Thoracic aorta (tissue), 2 donors: ENCODE measurements around the gene PNPLA8. TPM values are rescaled to one million over a fixed set of nuclear protein-coding genes. Genes with fewer than 3 reads are reported as not detected.

ENCODE experiments used
- ATAC-seq: fragments of 150-250 bp; one replicate; pipeline ENCODE4 v1.8.0; 2017; ENCODE audit warnings: low read depth; ENCODE audit not compliant: insufficient number of reproducible peaks, low FRiP score
- DNase-seq: peaks from one replicate; pipeline ENCODE4 v3.0.0-alpha.2; 2020; ENCODE audit warnings: low spot score
- H3K27ac ChIP-seq, 2 donors: fragments of 200-600 bp; sonication (generic); 1 replicate in 1 of 2; 2 replicates in 1 of 2; pipeline ENCODE4 v1.5.1; 2016; ENCODE audit warnings: mild to moderate bottlenecking in 2 of 2, moderate library complexity in 2 of 2
- H3K27me3 ChIP-seq: fragments of 200-600 bp; sonication (generic); replicated peaks from 2 replicates; pipeline ENCODE4 v1.6.0; 2016; ENCODE audit warnings: mild to moderate bottlenecking; ENCODE audit not compliant: insufficient read depth
- H3K36me3 ChIP-seq: fragments of 200-600 bp; sonication (generic); one replicate; pipeline ENCODE4 v1.5.1; 2016
- H3K4me1 ChIP-seq, 2 donors: fragments of 200-600 bp; sonication (generic); 1 replicate in 1 of 2; 2 replicates in 1 of 2; pipeline versions ENCODE4 v1.5.1 to v1.6.0; 2016; ENCODE audit warnings: low read depth in 2 of 2, mild to moderate bottlenecking in 1 of 2; ENCODE audit not compliant: control insufficient read depth in 1 of 2
- H3K4me3 ChIP-seq: fragments of 200-600 bp; sonication (generic); 2 replicates; pipeline ENCODE4 v1.5.1; 2016; ENCODE audit warnings: mild to moderate bottlenecking
- H3K9me3 ChIP-seq: fragments of 200-600 bp; sonication (generic); 2 replicates; pipeline ENCODE4 v1.5.1; 2016
- total RNA-seq, 2 donors: library from RNA; depleted of rRNA; stranded (reverse); fragments of >200 nt; gene quantifications; one replicate each; pipeline versions ENCODE4 v1.1.0 to v1.2.3, GENCODE V29; 2016
- TF ChIP-seq, protein P1 (sequence below): fragments of 200-600 bp; sonication (generic); IDR thresholded peaks from one replicate; pipeline ENCODE4 v1.5.1; 2019; ENCODE audit warnings: antibody characterized with exemption

The PNPLA8 gene, protein sequence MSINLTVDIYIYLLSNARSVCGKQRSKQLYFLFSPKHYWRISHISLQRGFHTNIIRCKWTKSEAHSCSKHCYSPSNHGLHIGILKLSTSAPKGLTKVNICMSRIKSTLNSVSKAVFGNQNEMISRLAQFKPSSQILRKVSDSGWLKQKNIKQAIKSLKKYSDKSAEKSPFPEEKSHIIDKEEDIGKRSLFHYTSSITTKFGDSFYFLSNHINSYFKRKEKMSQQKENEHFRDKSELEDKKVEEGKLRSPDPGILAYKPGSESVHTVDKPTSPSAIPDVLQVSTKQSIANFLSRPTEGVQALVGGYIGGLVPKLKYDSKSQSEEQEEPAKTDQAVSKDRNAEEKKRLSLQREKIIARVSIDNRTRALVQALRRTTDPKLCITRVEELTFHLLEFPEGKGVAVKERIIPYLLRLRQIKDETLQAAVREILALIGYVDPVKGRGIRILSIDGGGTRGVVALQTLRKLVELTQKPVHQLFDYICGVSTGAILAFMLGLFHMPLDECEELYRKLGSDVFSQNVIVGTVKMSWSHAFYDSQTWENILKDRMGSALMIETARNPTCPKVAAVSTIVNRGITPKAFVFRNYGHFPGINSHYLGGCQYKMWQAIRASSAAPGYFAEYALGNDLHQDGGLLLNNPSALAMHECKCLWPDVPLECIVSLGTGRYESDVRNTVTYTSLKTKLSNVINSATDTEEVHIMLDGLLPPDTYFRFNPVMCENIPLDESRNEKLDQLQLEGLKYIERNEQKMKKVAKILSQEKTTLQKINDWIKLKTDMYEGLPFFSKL
- 10 to 100 TPM; 29.6 to 45.8 TPM for total RNA-seq

DNA sequence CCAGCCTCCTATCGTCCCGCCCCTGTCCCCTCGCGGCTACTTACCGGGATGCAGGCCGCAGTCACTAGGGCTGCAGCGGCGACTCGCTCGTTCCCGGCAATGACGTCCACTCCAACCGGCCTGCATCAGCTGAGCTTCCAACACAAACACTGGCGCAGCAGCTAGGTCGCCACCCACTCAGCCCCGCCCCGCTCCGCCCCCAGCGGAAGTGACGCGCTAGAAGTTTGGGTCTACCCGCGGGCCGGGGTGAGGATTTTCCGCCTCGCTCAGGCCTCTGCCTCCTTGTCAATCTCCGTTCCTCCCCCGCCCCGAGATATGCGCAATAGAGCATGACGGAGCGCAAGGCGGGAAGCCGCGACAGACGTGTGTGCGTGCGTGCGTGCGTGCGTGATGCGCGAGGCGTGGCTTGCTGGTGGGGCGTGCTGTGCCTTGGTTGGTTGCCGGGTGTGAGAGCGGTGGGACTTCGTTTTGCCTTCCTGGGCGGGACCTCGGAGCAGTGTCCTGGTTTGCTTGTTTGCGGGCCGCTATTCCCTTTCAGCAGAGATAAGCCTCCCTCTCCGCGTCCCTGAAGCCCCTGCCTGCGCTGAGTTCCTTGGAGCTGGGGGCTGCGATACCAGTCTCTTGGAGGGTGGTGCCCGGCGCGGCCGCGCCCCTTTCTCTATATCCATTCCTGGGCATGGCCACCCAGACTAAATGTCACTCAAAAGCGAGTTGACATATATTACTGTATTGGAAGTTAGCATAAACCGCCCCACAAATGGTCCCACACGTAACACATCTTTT is at the start of gene PNPLA8:
Gene PNPLA8, minus strand, starts transcription at position 151 of the 783 bp plus-strand sequence. CDS start 10,644 bp downstream, outside the sequence.
- TF ChIP-seq, protein P1, sequence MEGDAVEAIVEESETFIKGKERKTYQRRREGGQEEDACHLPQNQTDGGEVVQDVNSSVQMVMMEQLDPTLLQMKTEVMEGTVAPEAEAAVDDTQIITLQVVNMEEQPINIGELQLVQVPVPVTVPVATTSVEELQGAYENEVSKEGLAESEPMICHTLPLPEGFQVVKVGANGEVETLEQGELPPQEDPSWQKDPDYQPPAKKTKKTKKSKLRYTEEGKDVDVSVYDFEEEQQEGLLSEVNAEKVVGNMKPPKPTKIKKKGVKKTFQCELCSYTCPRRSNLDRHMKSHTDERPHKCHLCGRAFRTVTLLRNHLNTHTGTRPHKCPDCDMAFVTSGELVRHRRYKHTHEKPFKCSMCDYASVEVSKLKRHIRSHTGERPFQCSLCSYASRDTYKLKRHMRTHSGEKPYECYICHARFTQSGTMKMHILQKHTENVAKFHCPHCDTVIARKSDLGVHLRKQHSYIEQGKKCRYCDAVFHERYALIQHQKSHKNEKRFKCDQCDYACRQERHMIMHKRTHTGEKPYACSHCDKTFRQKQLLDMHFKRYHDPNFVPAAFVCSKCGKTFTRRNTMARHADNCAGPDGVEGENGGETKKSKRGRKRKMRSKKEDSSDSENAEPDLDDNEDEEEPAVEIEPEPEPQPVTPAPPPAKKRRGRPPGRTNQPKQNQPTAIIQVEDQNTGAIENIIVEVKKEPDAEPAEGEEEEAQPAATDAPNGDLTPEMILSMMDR, result no peak
- Histone ChIP-seq H3K4me1 (peaks cover 14 to 29% of the 10 kb centered on the region in 2 donors), H3K36me3 (no peaks in the 10 kb centered on the region), H3K9me3 (no peaks in the 10 kb centered on the region), H3K4me3 (peak within 1 kb of the TSS; percentile 89), H3K27me3 (no peaks in the 10 kb centered on the region), H3K27ac (peak within 1 kb of the TSS; percentile 97)
- ATAC-seq (peak; percentile 94), DNase-seq (peak; percentile 99)

DNA sequence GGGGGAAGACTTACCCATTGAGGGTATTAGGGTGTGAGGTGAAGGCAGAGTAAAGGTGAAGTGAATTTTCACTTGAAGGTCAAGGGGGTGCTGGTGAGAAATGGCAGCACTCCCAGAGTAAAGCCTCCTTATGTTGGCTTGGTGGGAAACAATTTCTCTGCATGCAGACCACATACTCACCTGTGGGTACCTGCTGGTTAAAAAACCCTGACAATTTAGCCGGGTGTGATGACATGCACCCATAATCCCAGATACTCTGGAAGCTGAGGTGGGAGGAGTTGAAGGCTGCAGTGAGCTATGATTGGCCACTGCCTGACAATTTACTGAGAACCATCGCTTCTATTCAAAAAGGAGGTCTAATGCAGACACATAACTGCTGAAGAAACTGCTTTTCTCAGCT is 49.2 kb upstream of the PNPLA8 start:
- no peaks in the 10 kb centered on the region for H3K9me3 ChIP-seq
- H3K4me3 ChIP-seq, result no peak overlapping the region
- no peak for ATAC-seq
- peaks cover 13 to 14% of the 10 kb centered on the region in 2 donors for H3K4me1 ChIP-seq
- peaks cover 10% of the 10 kb centered on the region for H3K36me3 ChIP-seq
- no peak overlapping the region for H3K27ac ChIP-seq
- no peaks in the 10 kb centered on the region for H3K27me3 ChIP-seq
- TF ChIP-seq, protein P1, result no peak
- DNase-seq, result no peak

DNA sequence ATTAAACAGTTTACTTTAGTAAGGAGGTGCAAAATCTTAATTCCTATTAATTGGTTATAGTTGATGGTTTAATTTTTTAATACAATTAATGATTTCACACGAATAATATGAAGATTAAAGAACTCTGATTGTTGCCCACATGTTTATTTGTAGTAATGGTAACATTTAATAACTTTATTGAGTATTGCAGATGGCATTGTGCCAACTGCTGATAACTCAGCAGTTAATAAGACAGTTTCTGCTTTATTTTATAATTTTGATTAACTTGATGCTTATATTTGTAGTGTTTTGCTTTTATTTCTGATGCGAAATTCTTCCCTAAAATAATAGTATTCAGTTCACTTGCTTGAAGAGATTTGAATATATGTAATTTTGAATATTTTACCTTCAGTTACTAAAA is 46.5 kb upstream of the PNPLA8 start:
- TF ChIP-seq, protein P1, result no peak
- no peaks in the 10 kb centered on the region for H3K27me3 ChIP-seq
- no peaks in the 10 kb centered on the region for H3K36me3 ChIP-seq
- peaks cover 22 to 26% of the 10 kb centered on the region in 2 donors for H3K4me1 ChIP-seq
- DNase-seq (no peak), ATAC-seq (no peak)
- H3K9me3 ChIP-seq, result no peaks in the 10 kb centered on the region
- H3K4me3 ChIP-seq, result no peak overlapping the region
- H3K27ac ChIP-seq, result no peak overlapping the region

DNA sequence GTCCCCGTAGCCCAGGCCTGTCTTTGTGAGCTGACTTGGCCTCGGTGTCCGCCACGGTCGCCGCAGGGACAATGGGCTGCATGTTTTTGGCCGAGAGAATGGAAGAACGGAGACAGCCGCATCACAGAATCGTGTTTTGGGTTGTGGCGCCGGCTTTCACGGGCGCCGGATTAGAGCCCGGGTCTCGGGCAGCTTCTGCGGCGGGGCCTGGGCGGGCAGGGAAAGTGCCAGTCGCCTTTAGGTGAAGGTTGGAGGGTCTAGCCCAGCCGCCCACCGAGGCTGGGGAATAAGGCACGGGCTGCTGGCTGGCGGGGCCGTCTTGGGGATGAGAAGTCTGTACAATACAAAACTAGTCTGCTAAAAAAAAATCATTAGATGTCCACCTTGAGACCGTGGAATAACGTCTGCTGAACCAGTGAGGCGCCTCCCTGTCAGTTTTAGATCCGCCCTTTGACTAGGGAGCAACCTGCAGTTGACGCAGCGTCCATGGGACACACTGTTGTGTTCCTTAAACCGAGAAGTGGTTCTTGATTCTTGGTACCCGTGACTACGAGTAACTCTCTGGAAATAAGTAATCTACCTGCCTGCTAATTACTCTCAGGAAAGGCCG is 44.3 kb upstream of the PNPLA8 start:
- Histone ChIP-seq H3K4me1 (peaks cover 22 to 26% of the 10 kb centered on the region in 2 donors), H3K27me3 (no peaks in the 10 kb centered on the region), H3K27ac (peak overlapping the region; percentile 94 to 98), H3K9me3 (no peaks in the 10 kb centered on the region), H3K4me3 (peak overlapping the region; percentile 94), H3K36me3 (peaks cover 8% of the 10 kb centered on the region)
- ATAC-seq (no peak), DNase-seq (peak; percentile 11)
- TF ChIP-seq, protein P1, result no peak
